ENCODE measurements around the gene CLK4.

The CLK4 gene

GRCh38 chr5:178564397-178564796, 62.5 kb downstream of the CLK4 start:
- no peaks in the 10 kb centered on the region for H3K36me3 ChIP-seq (ENCODE audit: insufficient read depth, insufficient read length, low read length)
- peaks cover 8% of the 10 kb centered on the region for H3K4me1 ChIP-seq (ENCODE audit: insufficient read depth, insufficient read length)
- peaks cover 4% of the 10 kb centered on the region; the same call in 1 of the 2 replicates for H3K9me3 ChIP-seq (ENCODE audit: insufficient read depth, low read length)
- DNase-seq (ENCODE audit: low read depth, low spot score), result no peak
- TF ChIP-seq YY1 (IDR thresholded peaks at IDR 0.05; ENCODE audit: insufficient read depth, insufficient read length) (no peak), SUZ12 (IDR thresholded peaks at IDR 0.05; ENCODE audit: extremely low read depth, insufficient read depth, insufficient read length) (no peak), ZNF274 (IDR thresholded peaks at IDR 0.05; ENCODE audit: low read depth, low read length) (no peak)
- H3K9ac ChIP-seq (ENCODE audit: insufficient read length, low read depth), result no peak overlapping the region
- no peak overlapping the region for H3K4me3 ChIP-seq (ENCODE audit: insufficient read length, low read depth)
- no peaks in the 10 kb centered on the region for H3K27me3 ChIP-seq (ENCODE audit: insufficient read depth, insufficient read length)

- Histone ChIP-seq H3K9me3 (ENCODE audit: insufficient read depth, low read length) (peaks cover 4% of the 10 kb centered on the region; the same call in 1 of the 2 replicates), H3K4me1 (ENCODE audit: insufficient read depth, insufficient read length) (peaks cover 8% of the 10 kb centered on the region), H3K9ac (ENCODE audit: insufficient read length, low read depth) (no peak overlapping the region), H3K36me3 (ENCODE audit: insufficient read depth, insufficient read length, low read length) (no peaks in the 10 kb centered on the region), H3K4me3 (ENCODE audit: insufficient read length, low read depth) (no peak overlapping the region), H3K27me3 (ENCODE audit: insufficient read depth, insufficient read length) (no peaks in the 10 kb centered on the region)
- no peak for DNase-seq (ENCODE audit: low read depth, low spot score)
- no peak for TF ChIP-seq YY1 (IDR thresholded peaks at IDR 0.05; ENCODE audit: insufficient read depth, insufficient read length)
- TF ChIP-seq ZNF274 (IDR thresholded peaks at IDR 0.05; ENCODE audit: low read depth, low read length), result no peak
- no peak for TF ChIP-seq SUZ12 (IDR thresholded peaks at IDR 0.05; ENCODE audit: extremely low read depth, insufficient read depth, insufficient read length)
Observed at GRCh38 chr5:178563621-178564020, 63.2 kb downstream of the CLK4 start.

GRCh38 chr5:178561746-178562264, 65.0 kb downstream of the CLK4 start:
- Histone ChIP-seq H3K27me3 (ENCODE audit: insufficient read depth, insufficient read length) (no peaks in the 10 kb centered on the region), H3K36me3 (ENCODE audit: insufficient read depth, insufficient read length, low read length) (no peaks in the 10 kb centered on the region), H3K4me1 (ENCODE audit: insufficient read depth, insufficient read length) (peaks cover 15% of the 10 kb centered on the region), H3K9ac (ENCODE audit: insufficient read length, low read depth) (no peak overlapping the region), H3K4me3 (ENCODE audit: insufficient read length, low read depth) (no peak overlapping the region), H3K9me3 (ENCODE audit: insufficient read depth, low read length) (peaks cover 4% of the 10 kb centered on the region; the same call in 1 of the 2 replicates)
- no peak for DNase-seq (ENCODE audit: low read depth, low spot score)
- no peak for TF ChIP-seq SUZ12 (IDR thresholded peaks at IDR 0.05; ENCODE audit: extremely low read depth, insufficient read depth, insufficient read length)
- TF ChIP-seq YY1 (IDR thresholded peaks at IDR 0.05; ENCODE audit: insufficient read depth, insufficient read length), result no peak
- TF ChIP-seq ZNF274 (IDR thresholded peaks at IDR 0.05; ENCODE audit: low read depth, low read length), result no peak

- no peak for DNase-seq (ENCODE audit: low read depth, low spot score)
- peak overlapping the region; percentile 16 for H3K9ac ChIP-seq (ENCODE audit: insufficient read length, low read depth)
- no peaks in the 10 kb centered on the region for H3K27me3 ChIP-seq (ENCODE audit: insufficient read depth, insufficient read length)
- TF ChIP-seq SUZ12 (IDR thresholded peaks at IDR 0.05; ENCODE audit: extremely low read depth, insufficient read depth, insufficient read length) (no peak), YY1 (IDR thresholded peaks at IDR 0.05; ENCODE audit: insufficient read depth, insufficient read length) (no peak), ZNF274 (IDR thresholded peaks at IDR 0.05; ENCODE audit: low read depth, low read length) (no peak)
- H3K4me1 ChIP-seq (ENCODE audit: insufficient read depth, insufficient read length), result peaks cover 15% of the 10 kb centered on the region
- H3K9me3 ChIP-seq (ENCODE audit: insufficient read depth, low read length), result peaks cover 4% of the 10 kb centered on the region; the same call in 1 of the 2 replicates
- no peaks in the 10 kb centered on the region for H3K36me3 ChIP-seq (ENCODE audit: insufficient read depth, insufficient read length, low read length)
- H3K4me3 ChIP-seq (ENCODE audit: insufficient read length, low read depth), result no peak overlapping the region
Observed at GRCh38 chr5:178560911-178561310, 65.9 kb downstream of the CLK4 start.

GRCh38 chr5:178557416-178557815, 69.4 kb downstream of the CLK4 start:
- peaks cover 10% of the 10 kb centered on the region for H3K4me1 ChIP-seq (ENCODE audit: insufficient read depth, insufficient read length)
- TF ChIP-seq YY1 (IDR thresholded peaks at IDR 0.05; ENCODE audit: insufficient read depth, insufficient read length) (no peak), SUZ12 (IDR thresholded peaks at IDR 0.05; ENCODE audit: extremely low read depth, insufficient read depth, insufficient read length) (no peak), ZNF274 (IDR thresholded peaks at IDR 0.05; ENCODE audit: low read depth, low read length) (no peak)
- H3K9ac ChIP-seq (ENCODE audit: insufficient read length, low read depth), result no peak overlapping the region
- no peaks in the 10 kb centered on the region for H3K9me3 ChIP-seq (ENCODE audit: insufficient read depth, low read length)
- DNase-seq (ENCODE audit: low read depth, low spot score), result no peak
- peaks cover 3% of the 10 kb centered on the region for H3K36me3 ChIP-seq (ENCODE audit: insufficient read depth, insufficient read length, low read length)
- H3K4me3 ChIP-seq (ENCODE audit: insufficient read length, low read depth), result no peak overlapping the region
- H3K27me3 ChIP-seq (ENCODE audit: insufficient read depth, insufficient read length), result no peaks in the 10 kb centered on the region

GRCh38 chr5:178555771-178556211, 71.1 kb downstream of the CLK4 start:
- no peak overlapping the region for H3K4me3 ChIP-seq (ENCODE audit: insufficient read length, low read depth)
- TF ChIP-seq SUZ12 (IDR thresholded peaks at IDR 0.05; ENCODE audit: extremely low read depth, insufficient read depth, insufficient read length) (no peak), YY1 (IDR thresholded peaks at IDR 0.05; ENCODE audit: insufficient read depth, insufficient read length) (no peak), ZNF274 (IDR thresholded peaks at IDR 0.05; ENCODE audit: low read depth, low read length) (no peak)
- H3K9me3 ChIP-seq (ENCODE audit: insufficient read depth, low read length), result no peaks in the 10 kb centered on the region
- peaks cover 10% of the 10 kb centered on the region for H3K4me1 ChIP-seq (ENCODE audit: insufficient read depth, insufficient read length)
- DNase-seq (ENCODE audit: low read depth, low spot score), result peak; percentile 82
- no peak overlapping the region for H3K9ac ChIP-seq (ENCODE audit: insufficient read length, low read depth)
- H3K36me3 ChIP-seq (ENCODE audit: insufficient read depth, insufficient read length, low read length), result peaks cover 3% of the 10 kb centered on the region
- no peaks in the 10 kb centered on the region for H3K27me3 ChIP-seq (ENCODE audit: insufficient read depth, insufficient read length)

- Histone ChIP-seq H3K4me3 (ENCODE audit: insufficient read length, low read depth) (no peak overlapping the region), H3K9ac (ENCODE audit: insufficient read length, low read depth) (no peak overlapping the region), H3K36me3 (ENCODE audit: insufficient read depth, insufficient read length, low read length) (peaks cover 3% of the 10 kb centered on the region), H3K4me1 (ENCODE audit: insufficient read depth, insufficient read length) (peaks cover 10% of the 10 kb centered on the region), H3K27me3 (ENCODE audit: insufficient read depth, insufficient read length) (no peaks in the 10 kb centered on the region), H3K9me3 (ENCODE audit: insufficient read depth, low read length) (no peaks in the 10 kb centered on the region)
- no peak for TF ChIP-seq YY1 (IDR thresholded peaks at IDR 0.05; ENCODE audit: insufficient read depth, insufficient read length)
- TF ChIP-seq SUZ12 (IDR thresholded peaks at IDR 0.05; ENCODE audit: extremely low read depth, insufficient read depth, insufficient read length), result no peak
- TF ChIP-seq ZNF274 (IDR thresholded peaks at IDR 0.05; ENCODE audit: low read depth, low read length), result no peak
- no peak for DNase-seq (ENCODE audit: low read depth, low spot score)
Observed at GRCh38 chr5:178555005-178555404, 71.8 kb downstream of the CLK4 start.
